ENCODE measurements around the gene ATP6AP2. TPM values are rescaled to one million over a fixed set of nuclear protein-coding genes. Genes with fewer than 3 reads are reported as not detected.

The ATP6AP2 gene
- total and polyA plus RNA-seq, 9 of the 15 experiments (the other 6 are each of a cell fraction or from before 2014, with no cell fraction given): 23.3 to 131 (median 41.9) TPM

DNA sequence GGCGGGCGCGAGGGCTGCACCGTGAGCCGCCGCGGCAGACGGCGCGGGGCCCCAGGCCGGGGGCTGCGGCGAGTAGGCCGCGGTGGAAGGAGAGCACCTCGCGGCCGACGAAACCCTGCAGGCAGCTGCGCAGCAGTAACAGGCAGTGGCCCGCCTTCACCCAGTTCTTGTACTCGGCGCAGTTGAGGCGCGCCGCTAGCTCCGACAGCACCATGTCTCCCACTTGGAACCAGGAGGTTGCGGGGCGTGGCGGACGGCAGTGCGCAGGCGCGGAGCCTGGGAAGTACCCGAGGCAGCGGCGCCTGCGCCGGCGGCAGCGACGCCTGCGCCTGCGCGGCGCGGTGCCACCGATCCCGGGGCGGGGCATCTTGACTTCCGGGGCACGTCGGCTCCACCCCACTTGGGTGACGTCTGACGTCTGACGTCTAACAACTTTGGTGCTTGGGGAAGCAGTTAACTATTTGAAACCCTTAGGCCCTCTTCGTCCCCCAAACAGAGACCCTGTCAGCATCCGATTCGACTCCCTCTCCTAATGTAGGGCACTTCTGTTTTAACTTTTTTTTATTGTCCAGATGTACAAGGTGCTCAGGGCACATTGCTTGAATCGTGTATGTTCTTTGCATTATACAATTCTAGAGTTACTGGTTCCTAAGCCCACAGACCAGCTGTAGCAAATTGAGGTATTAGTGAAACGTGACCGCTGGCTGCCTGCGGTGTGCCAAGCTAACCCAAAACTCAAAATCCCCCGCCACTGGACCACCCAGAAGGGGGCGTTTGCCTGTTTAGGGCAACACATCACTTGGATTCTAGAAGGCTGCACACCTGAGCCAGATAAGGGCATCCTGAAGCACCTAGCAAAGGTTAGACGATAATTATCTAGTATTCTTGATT is 66.8 kb downstream of the ATP6AP2 start, which contains the start of gene CXorf38 (continued):
- peak; percentile 99 for TF ChIP-seq MEIS2 (IDR thresholded peaks at IDR 0.05; ENCODE audit: partially characterized antibody)
- TF ChIP-seq SETDB1 (IDR thresholded peaks at IDR 0.05; ENCODE audit: low read length): no peak
- no peak for TF ChIP-seq DIDO1 (tag; IDR thresholded peaks at IDR 0.05; ENCODE audit: low read depth)
- TF ChIP-seq, protein P1, sequence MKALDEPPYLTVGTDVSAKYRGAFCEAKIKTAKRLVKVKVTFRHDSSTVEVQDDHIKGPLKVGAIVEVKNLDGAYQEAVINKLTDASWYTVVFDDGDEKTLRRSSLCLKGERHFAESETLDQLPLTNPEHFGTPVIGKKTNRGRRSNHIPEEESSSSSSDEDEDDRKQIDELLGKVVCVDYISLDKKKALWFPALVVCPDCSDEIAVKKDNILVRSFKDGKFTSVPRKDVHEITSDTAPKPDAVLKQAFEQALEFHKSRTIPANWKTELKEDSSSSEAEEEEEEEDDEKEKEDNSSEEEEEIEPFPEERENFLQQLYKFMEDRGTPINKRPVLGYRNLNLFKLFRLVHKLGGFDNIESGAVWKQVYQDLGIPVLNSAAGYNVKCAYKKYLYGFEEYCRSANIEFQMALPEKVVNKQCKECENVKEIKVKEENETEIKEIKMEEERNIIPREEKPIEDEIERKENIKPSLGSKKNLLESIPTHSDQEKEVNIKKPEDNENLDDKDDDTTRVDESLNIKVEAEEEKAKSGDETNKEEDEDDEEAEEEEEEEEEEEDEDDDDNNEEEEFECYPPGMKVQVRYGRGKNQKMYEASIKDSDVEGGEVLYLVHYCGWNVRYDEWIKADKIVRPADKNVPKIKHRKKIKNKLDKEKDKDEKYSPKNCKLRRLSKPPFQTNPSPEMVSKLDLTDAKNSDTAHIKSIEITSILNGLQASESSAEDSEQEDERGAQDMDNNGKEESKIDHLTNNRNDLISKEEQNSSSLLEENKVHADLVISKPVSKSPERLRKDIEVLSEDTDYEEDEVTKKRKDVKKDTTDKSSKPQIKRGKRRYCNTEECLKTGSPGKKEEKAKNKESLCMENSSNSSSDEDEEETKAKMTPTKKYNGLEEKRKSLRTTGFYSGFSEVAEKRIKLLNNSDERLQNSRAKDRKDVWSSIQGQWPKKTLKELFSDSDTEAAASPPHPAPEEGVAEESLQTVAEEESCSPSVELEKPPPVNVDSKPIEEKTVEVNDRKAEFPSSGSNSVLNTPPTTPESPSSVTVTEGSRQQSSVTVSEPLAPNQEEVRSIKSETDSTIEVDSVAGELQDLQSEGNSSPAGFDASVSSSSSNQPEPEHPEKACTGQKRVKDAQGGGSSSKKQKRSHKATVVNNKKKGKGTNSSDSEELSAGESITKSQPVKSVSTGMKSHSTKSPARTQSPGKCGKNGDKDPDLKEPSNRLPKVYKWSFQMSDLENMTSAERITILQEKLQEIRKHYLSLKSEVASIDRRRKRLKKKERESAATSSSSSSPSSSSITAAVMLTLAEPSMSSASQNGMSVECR (CRISPR knock-in tag; IDR thresholded peaks at IDR 0.05): peak; percentile 53; the same call in 1 of the 2 replicates
- TF ChIP-seq FIP1L1 (IDR thresholded peaks at IDR 0.05; ENCODE audit: low read depth, low read length, poor library complexity, severe bottlenecking): peak; percentile 68
- 0 out of 2 replicates have a peak, but pooled peaks have one; percentile 2 for TF ChIP-seq NFE2 (IDR thresholded peaks at IDR 0.05; ENCODE audit: low read depth)
- no peak for TF ChIP-seq JUNB (CRISPR knock-in tag; conservative IDR thresholded peaks at IDR 0.05)
- TF ChIP-seq ELF1 (tag; IDR thresholded peaks at IDR 0.05): peak; percentile 82
- peak; percentile 24; the same call in 1 of the 2 replicates for TF ChIP-seq POLR2AphosphoS5 (IDR thresholded peaks at IDR 0.05; ENCODE audit: control insufficient read depth, insufficient read depth, low read depth, low read length)
- TF ChIP-seq HMGN3 (IDR thresholded peaks at IDR 0.05; ENCODE audit: borderline replicate concordance, extremely low read depth, insufficient read length, low read depth, low read length): peak; percentile 74
- 0 out of 2 replicates have a peak, but pooled peaks have one; percentile 42 for TF ChIP-seq FOXP1 (CRISPR knock-in tag; IDR thresholded peaks at IDR 0.05)
- TF ChIP-seq ZSCAN32 (CRISPR knock-in tag; IDR thresholded peaks at IDR 0.05): no peak
